ENCODE data around the gene BICRA.

DNA sequence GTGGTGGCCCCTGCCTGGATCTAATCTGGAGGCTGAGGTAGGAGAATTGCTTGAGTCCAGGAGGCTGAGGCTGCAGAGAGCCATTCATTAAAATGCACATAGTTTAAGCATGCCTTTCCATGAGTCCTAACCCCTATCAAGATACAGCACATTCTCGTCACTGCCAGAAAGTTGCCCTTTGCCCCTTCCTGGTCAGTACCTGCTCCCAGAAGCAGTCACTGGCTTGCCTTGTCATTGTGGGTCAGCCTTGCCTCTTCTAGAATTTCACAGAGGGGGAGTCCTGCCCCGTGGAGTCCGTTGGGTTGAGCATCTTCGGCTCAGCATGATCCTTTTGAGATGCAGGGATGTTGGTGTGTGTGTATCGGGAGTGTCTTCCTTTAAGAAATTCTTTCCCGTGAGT, 10.8 kb downstream of the BICRA start:
- TF ChIP-seq POLR2A (IDR thresholded peaks at IDR 0.05): no peak
- TF ChIP-seq, protein P1, sequence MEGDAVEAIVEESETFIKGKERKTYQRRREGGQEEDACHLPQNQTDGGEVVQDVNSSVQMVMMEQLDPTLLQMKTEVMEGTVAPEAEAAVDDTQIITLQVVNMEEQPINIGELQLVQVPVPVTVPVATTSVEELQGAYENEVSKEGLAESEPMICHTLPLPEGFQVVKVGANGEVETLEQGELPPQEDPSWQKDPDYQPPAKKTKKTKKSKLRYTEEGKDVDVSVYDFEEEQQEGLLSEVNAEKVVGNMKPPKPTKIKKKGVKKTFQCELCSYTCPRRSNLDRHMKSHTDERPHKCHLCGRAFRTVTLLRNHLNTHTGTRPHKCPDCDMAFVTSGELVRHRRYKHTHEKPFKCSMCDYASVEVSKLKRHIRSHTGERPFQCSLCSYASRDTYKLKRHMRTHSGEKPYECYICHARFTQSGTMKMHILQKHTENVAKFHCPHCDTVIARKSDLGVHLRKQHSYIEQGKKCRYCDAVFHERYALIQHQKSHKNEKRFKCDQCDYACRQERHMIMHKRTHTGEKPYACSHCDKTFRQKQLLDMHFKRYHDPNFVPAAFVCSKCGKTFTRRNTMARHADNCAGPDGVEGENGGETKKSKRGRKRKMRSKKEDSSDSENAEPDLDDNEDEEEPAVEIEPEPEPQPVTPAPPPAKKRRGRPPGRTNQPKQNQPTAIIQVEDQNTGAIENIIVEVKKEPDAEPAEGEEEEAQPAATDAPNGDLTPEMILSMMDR (IDR thresholded peaks at IDR 0.05): no peak

Data from testis (tissue), 2 donors.